ENCODE data around the gene FAXDC2.

- no peak for TF ChIP-seq CTCF (IDR thresholded peaks at IDR 0.05)
- TF ChIP-seq POLR2A (IDR thresholded peaks at IDR 0.05) = no peak
Measured at GRCh38 chr5:154836225-154836624, 14.2 kb downstream of the FAXDC2 start.
